PC-3 (cell line): Measurements from ENCODE around the gene CFP. TPM values are rescaled to one million over a fixed set of nuclear protein-coding genes. Genes with fewer than 3 reads are reported as not detected.

Experiments used
- ATAC-seq: fragments of 200-7000 bp; cut with Tn5 transposase; 2 replicates; pipeline ENCODE4 v1.9.1; 2020; ENCODE audit warnings: mild to moderate bottlenecking, moderate library complexity
- BruUV-seq: library from RNA; stranded (reverse); fragments of 400-500 nt; replicated peaks from 2 replicates; lab custom pipeline; 2021; lab: Mats Ljungman, UMichigan
- CTCF ChIA-PET: fragments of 300-600 bp; sonication (Branson Sonifier 250); formaldehyde crosslinking; loops from one replicate; lab custom pipeline; 2022; ENCODE audit warnings: antibody characterized with exemption; lab: Charles Lee
- POLR2A ChIA-PET: fragments of 300-600 bp; sonication (Branson Sonifier 250); formaldehyde crosslinking; loops from one replicate; lab custom pipeline; 2022; ENCODE audit warnings: antibody characterized with exemption; ENCODE audit not compliant: unreplicated experiment; lab: Charles Lee
- DNase-seq: peaks from one replicate; pipeline ENCODE4 v3.0.0-alpha.2; 2015
- H2AFZ ChIP-seq: fragments of 300-600 bp; sonication (generic); 2 replicates; pipeline ENCODE4 v1.6.0; 2016; ENCODE audit warnings: antibody characterized with exemption, low read length
- H3F3A ChIP-seq: fragments of 300-600 bp; sonication (generic); one replicate; pipeline ENCODE4 v1.6.0; 2017; ENCODE audit warnings: antibody characterized with exemption, low read length, control low read depth, mild to moderate bottlenecking; ENCODE audit not compliant: unreplicated experiment
- H3K27ac ChIP-seq: fragments of 300-600 bp; sonication (generic); 2 replicates; pipeline ENCODE4 v1.5.1; 2016; ENCODE audit warnings: mild to moderate bottlenecking, low read length
- H3K27me3 ChIP-seq: fragments of 300-600 bp; sonication (generic); 2 replicates; pipeline ENCODE4 v1.6.1; 2016; ENCODE audit warnings: low read length, mixed read lengths
- H3K36me3 ChIP-seq: fragments of 300-600 bp; sonication (generic); 2 replicates; pipeline ENCODE4 v1.6.1; 2016; ENCODE audit warnings: low read depth, mixed run types, low read length, mixed read lengths
- H3K4me1 ChIP-seq: fragments of 300-600 bp; sonication (generic); 2 replicates; pipeline ENCODE4 v1.5.1; 2016; ENCODE audit warnings: low read length; ENCODE audit not compliant: insufficient read depth
- H3K4me2 ChIP-seq: fragments of 300-600 bp; sonication (generic); 2 replicates; pipeline ENCODE4 v1.6.0; 2016; ENCODE audit warnings: low read length
- H3K4me3 ChIP-seq: fragments of 300-600 bp; sonication (generic); 2 replicates; pipeline ENCODE4 v1.5.1; 2016; ENCODE audit warnings: mild to moderate bottlenecking, low read length, mixed read lengths
- H3K79me2 ChIP-seq: fragments of 300-600 bp; sonication (generic); 2 replicates; pipeline ENCODE4 v1.6.1; 2017; ENCODE audit warnings: low read length, mixed read lengths
- H3K9ac ChIP-seq: fragments of 300-600 bp; sonication (generic); 2 replicates; pipeline ENCODE4 v1.6.0; 2016; ENCODE audit warnings: mild to moderate bottlenecking, low read length
- H3K9me2 ChIP-seq: fragments of 300-600 bp; sonication (generic); replicated peaks from 2 replicates; pipeline ENCODE4 v1.6.1; 2016; ENCODE audit warnings: mixed run types, low read length, mixed read lengths
- H3K9me3 ChIP-seq: fragments of 300-600 bp; sonication (generic); 2 replicates; pipeline ENCODE4 v1.6.1; 2016; ENCODE audit warnings: low read length, mixed read lengths
- H4K20me1 ChIP-seq: fragments of 300-600 bp; sonication (generic); 2 replicates; pipeline ENCODE4 v1.6.1; 2016; ENCODE audit warnings: low read length, mixed read lengths
- CTCF ChIP-seq: fragments of 300-600 bp; sonication (generic); conservative IDR thresholded peaks from 2 replicates; pipeline ENCODE4 v1.5.1; 2017; ENCODE audit warnings: antibody characterized with exemption, low read depth, mild to moderate bottlenecking, low read length
- EZH2 ChIP-seq: fragments of 300-600 bp; sonication (generic); IDR thresholded peaks from one replicate; pipeline ENCODE4 v1.6.1; 2017; ENCODE audit warnings: antibody characterized with exemption, mild to moderate bottlenecking, low read length; ENCODE audit not compliant: unreplicated experiment
- EZH2phosphoT487 ChIP-seq: fragments of 300-600 bp; sonication (generic); IDR thresholded peaks from 2 replicates; pipeline ENCODE4 v1.6.1; 2018; ENCODE audit warnings: mild to moderate bottlenecking, antibody characterized with exemption, low read length, borderline replicate concordance
- intact Hi-C: fragments of 100-400 bp; cut with micrococcal nuclease; formaldehyde crosslinking; loops from 2 replicates; pipeline ENCODE4 v1.9.0; 2023
- microRNA-seq: library from miRNA; unstranded; fragments of <30 nt; microRNA quantifications from one replicate; pipeline ENCODE4 v1.1.0, GENCODE V29; 2020; ENCODE audit not compliant: unreplicated experiment
- total RNA-seq: library from RNA; depleted of rRNA; stranded (reverse); fragments of >200 nt; gene quantifications from 2 replicates; pipeline ENCODE4 v1.2.3, GENCODE V29; 2014; rRNA removed

Gene CFP
- total RNA-seq, 1 experiment from 2014 or later, result 1.9 TPM

- peak overlapping the region; percentile 31 for H3K9ac ChIP-seq
- H3K36me3 ChIP-seq, result no peaks in the 10 kb centered on the region; the same call in 1 of the 2 replicates
Observed at GRCh38 chrX:47574076-47574546, 55.6 kb downstream of the CFP start.

GRCh38 chrX:47573341-47574075 lies 56.2 kb downstream of the CFP start:
- TF ChIP-seq EZH2phosphoT487 (no peak), CTCF (no peak), EZH2 (no peak)
- Histone ChIP-seq H4K20me1 (no peaks in the 10 kb centered on the region), H3K9ac (peak overlapping the region; percentile 31), H3K4me1 (peaks cover 15% of the 10 kb centered on the region), H3K9me3 (no peaks in the 10 kb centered on the region), H3K27me3 (no peaks in the 10 kb centered on the region), H3K4me2 (0 out of 2 replicates have a peak overlapping the region, but pooled peaks have one; percentile 31), H3K9me2 (no peaks in the 10 kb centered on the region), H3K36me3 (peaks cover 4% of the 10 kb centered on the region; the same call in 1 of the 2 replicates), H3K79me2 (no peaks in the 10 kb centered on the region), H3K27ac (peak overlapping the region; percentile 70), H2AFZ (no peak overlapping the region), H3F3A (no peaks in the 10 kb centered on the region), H3K4me3 (no peak overlapping the region)
- CTCF ChIA-PET, result no interaction called here
- DNase-seq (peak; percentile 66), ATAC-seq (peak; percentile 77)
- no TSS peak for BruUV-seq
- POLR2A ChIA-PET, result no interaction called here
- intact Hi-C loops, result no loop called here

More at GRCh38 chrX:47574076-47574546, 55.6 kb downstream of the CFP start:
- no peak overlapping the region for H3K4me2 ChIP-seq
- peaks cover 19% of the 10 kb centered on the region for H3K4me1 ChIP-seq
- no peak overlapping the region for H2AFZ ChIP-seq
- no peaks in the 10 kb centered on the region for H3F3A ChIP-seq
- no peaks in the 10 kb centered on the region for H3K9me2 ChIP-seq
- ATAC-seq (no peak), DNase-seq (no peak)
- intact Hi-C loops, result no loop called here
- TF ChIP-seq CTCF, result no peak
- TF ChIP-seq EZH2, result no peak
- no peak for TF ChIP-seq EZH2phosphoT487
- H4K20me1 ChIP-seq, result no peaks in the 10 kb centered on the region
- no peaks in the 10 kb centered on the region for H3K27me3 ChIP-seq
- POLR2A ChIA-PET, result no interaction called here
- CTCF ChIA-PET, result no interaction called here
- H3K4me3 ChIP-seq, result no peak overlapping the region
- H3K79me2 ChIP-seq, result no peaks in the 10 kb centered on the region
- no peaks in the 10 kb centered on the region for H3K9me3 ChIP-seq
- BruUV-seq, result no TSS peak
- H3K27ac ChIP-seq, result peak overlapping the region; percentile 70

Small RNA genes lying within 50 kb of the gene (microRNA-seq; reads per million reads assigned to microRNA genes)
- not detected for gene MIR4769

Other genes with a start within 250 kb of the CFP start
- 11.1 and 11.3 TPM in 2 replicates for gene ZNF41, start 146.7 kb downstream of the CFP start, total RNA-seq
- 52.6 and 77.1 TPM in 2 replicates for gene ARAF, start 68.7 kb downstream of the CFP start, total RNA-seq
- 207 and 222 TPM in 2 replicates for gene TIMP1, start 47.5 kb downstream of the CFP start, total RNA-seq
- not detected in 2 replicates for gene SYN1, start 10.1 kb downstream of the CFP start, total RNA-seq
- 59.0 and 63.1 TPM in 2 replicates for gene ELK1, start 20.6 kb upstream of the CFP start, total RNA-seq
- gene UXT, start 29.2 kb upstream of the CFP start, total RNA-seq, result 143 and 144 TPM in 2 replicates
- 4.4 and 9.5 TPM in 2 replicates for gene ZNF81, start 207.0 kb upstream of the CFP start, total RNA-seq